SK-N-SH (cell line): ENCODE measurements around the gene SEMA3G.

Experiments used
- CTCF ChIP-seq: fragments of 200-600 bp; sonication (generic); IDR thresholded peaks from 2 replicates; pipeline ENCODE4 v1.6.1; 2017; ENCODE audit warnings: antibody characterized with exemption, mild to moderate bottlenecking, moderate library complexity
- GABPA ChIP-seq: IDR thresholded peaks from 2 replicates; pipeline ENCODE4 v1.4.0; 2012; ENCODE audit warnings: low read depth, mild to moderate bottlenecking
- IRF3 ChIP-seq: fragments of 150-350 bp; IDR thresholded peaks from 2 replicates; pipeline ENCODE4 v1.6.1; 2016; ENCODE audit warnings: mild to moderate bottlenecking, low read depth, low read length
- POLR2AphosphoS5 ChIP-seq: IDR thresholded peaks from 2 replicates; pipeline ENCODE4 v1.6.1; 2012; ENCODE audit warnings: low read depth, low read length
- REST ChIP-seq: IDR thresholded peaks from 2 replicates; pipeline ENCODE4 v1.6.1; 2012; ENCODE audit warnings: mild to moderate bottlenecking, low read depth, low read length, moderate library complexity
- RFX5 ChIP-seq: IDR thresholded peaks from 2 replicates; pipeline ENCODE4 v1.6.1; 2012; ENCODE audit warnings: mild to moderate bottlenecking, improper control_type of control experiment, low read length
- RXRA ChIP-seq: IDR thresholded peaks from 2 replicates; pipeline ENCODE4 v1.4.0; 2012; ENCODE audit warnings: low read depth, mild to moderate bottlenecking, borderline replicate concordance
- SIN3A ChIP-seq: IDR thresholded peaks from 2 replicates; pipeline ENCODE4 v1.6.1; 2012; ENCODE audit warnings: low read depth, mild to moderate bottlenecking, low read length, moderate library complexity, borderline replicate concordance
- SMC3 ChIP-seq: IDR thresholded peaks from 2 replicates; pipeline ENCODE4 v1.6.1; 2012; ENCODE audit warnings: low read depth, low read length, improper control_type of control experiment
- TCF12 ChIP-seq: IDR thresholded peaks from 2 replicates; pipeline ENCODE4 v1.4.0; 2012
- USF1 ChIP-seq: IDR thresholded peaks from 2 replicates; pipeline ENCODE4 v1.4.0; 2012; ENCODE audit warnings: low read depth, borderline replicate concordance
- USF2 ChIP-seq: fragments of 150-350 bp; IDR thresholded peaks from 2 replicates; pipeline ENCODE4 v1.6.1; 2017; ENCODE audit warnings: antibody characterized with exemption, low read length, low read depth, borderline replicate concordance

GRCh38 chr3:52401551-52401950 is 43.4 kb downstream of the SEMA3G start:
- TF ChIP-seq POLR2AphosphoS5, result no peak
- no peak for TF ChIP-seq TCF12
- no peak for TF ChIP-seq GABPA
- TF ChIP-seq REST, result no peak
- TF ChIP-seq RXRA, result no peak
- TF ChIP-seq USF1, result no peak
- no peak for TF ChIP-seq USF2
- TF ChIP-seq CTCF, result no peak
- no peak for TF ChIP-seq IRF3
- TF ChIP-seq SIN3A, result no peak
- no peak for TF ChIP-seq SMC3
- no peak for TF ChIP-seq RFX5
